WI38 (cell line): ENCODE data around the gene ZNF783.
A peak's percentile ranks its signal among the peaks of the same experiment; 100 is the strongest.
"Not testable (repeated sequence)": the region's sequence is repeated elsewhere in the genome, so short reads cannot be mapped to it uniquely, and the experiment has no call there.

ENCODE experiments used
- H3K4me3 ChIP-seq: 2 replicates; pipeline ENCODE4 v1.5.1; 2011; ENCODE audit warnings: low read depth, mild to moderate bottlenecking, control low read depth, low read length
- CTCF ChIP-seq: IDR thresholded peaks from 2 replicates; pipeline ENCODE4 v1.5.1; 2012; ENCODE audit warnings: low read depth, mild to moderate bottlenecking, control low read depth, low read length

Gene ZNF783

GRCh38 chr7:149228831-149229471, 33.0 kb upstream of the ZNF783 start:
- TF ChIP-seq CTCF: no peak
- no peak overlapping the region for H3K4me3 ChIP-seq

- TF ChIP-seq CTCF: no peak
- H3K4me3 ChIP-seq: no peak overlapping the region
Observed at GRCh38 chr7:149229526-149229925, 32.5 kb upstream of the ZNF783 start.

- H3K4me3 ChIP-seq: no peak overlapping the region
- no peak for TF ChIP-seq CTCF
Observed at GRCh38 chr7:149232362-149232761, 29.6 kb upstream of the ZNF783 start.

- H3K4me3 ChIP-seq: not testable (repeated sequence)
Observed at GRCh38 chr7:149233655-149234204, 28.3 kb upstream of the ZNF783 start.

- H3K4me3 ChIP-seq: no peak overlapping the region
- TF ChIP-seq CTCF: no peak
Observed at GRCh38 chr7:149237502-149237901, 24.5 kb upstream of the ZNF783 start.

- no peak for TF ChIP-seq CTCF
- H3K4me3 ChIP-seq: no peak overlapping the region
Observed at GRCh38 chr7:149238051-149238450, 23.9 kb upstream of the ZNF783 start.

- peak; percentile 76 for TF ChIP-seq CTCF
- H3K4me3 ChIP-seq: peak within 1 kb of the TSS; percentile 97
Observed at GRCh38 chr7:149239345-149240143, 22.5 kb upstream of the ZNF783 start, which contains the start of gene ZNF212. Gene ZNF212 (plus strand): TSS chr7:149239651. CDS start chr7:149239779, 128 bp downstream.
